Activated T-helper 1 cell treated with anti-CD3 and anti-CD28 coated beads, Interleukin-12 subunit alpha, Interleukin-12 subunit beta, Interleukin-2, Interleukin-4 antibody, amounts not matched to agents 30 ng/mL and 10 ng/mL and 1 ng/mL, durations not matched to agents 14 hours and 24 hours and 36 hours (primary cell): ENCODE results near the gene KCNK15. TPM values are rescaled to one million over a fixed set of nuclear protein-coding genes. Genes with fewer than 3 reads are reported as not detected.

Source experiments
- DNase-seq: peaks from one replicate; pipeline ENCODE4 v3.0.0; 2021; ENCODE audit warnings: low spot score
- H3K27ac Mint-ChIP-seq: one replicate; pipeline ENCODE4 v1.8.0; 2021; ENCODE audit warnings: mild to moderate bottlenecking, mixed read lengths
- H3K27me3 Mint-ChIP-seq: one replicate; pipeline ENCODE4 v1.8.0; 2022; ENCODE audit warnings: mild to moderate bottlenecking, moderate library complexity, mixed read lengths; ENCODE audit not compliant: insufficient read depth
- H3K36me3 Mint-ChIP-seq: one replicate; pipeline ENCODE4 v1.8.0; 2021; ENCODE audit warnings: low read depth, mixed read lengths
- H3K4me1 Mint-ChIP-seq: one replicate; pipeline ENCODE4 v1.8.0; 2021; ENCODE audit warnings: low read depth, mixed read lengths
- H3K4me3 Mint-ChIP-seq: one replicate; pipeline ENCODE4 v1.8.0; 2021; ENCODE audit warnings: mild to moderate bottlenecking, moderate library complexity, mixed read lengths
- H3K9me3 Mint-ChIP-seq: one replicate; pipeline ENCODE4 v1.8.0; 2021; ENCODE audit warnings: mixed read lengths
- intact Hi-C: fragments of 100-400 bp; cut with micrococcal nuclease; formaldehyde crosslinking; loops from one replicate; pipeline ENCODE4 v1.15.1; 2024
- total RNA-seq: library from RNA; stranded (reverse); gene quantifications from 2 replicates; pipeline ENCODE4 v1.2.3, GENCODE V29; 2022

The KCNK15 gene
- total RNA-seq, 1 donor from 2014 or later: 1.1 TPM

DNA sequence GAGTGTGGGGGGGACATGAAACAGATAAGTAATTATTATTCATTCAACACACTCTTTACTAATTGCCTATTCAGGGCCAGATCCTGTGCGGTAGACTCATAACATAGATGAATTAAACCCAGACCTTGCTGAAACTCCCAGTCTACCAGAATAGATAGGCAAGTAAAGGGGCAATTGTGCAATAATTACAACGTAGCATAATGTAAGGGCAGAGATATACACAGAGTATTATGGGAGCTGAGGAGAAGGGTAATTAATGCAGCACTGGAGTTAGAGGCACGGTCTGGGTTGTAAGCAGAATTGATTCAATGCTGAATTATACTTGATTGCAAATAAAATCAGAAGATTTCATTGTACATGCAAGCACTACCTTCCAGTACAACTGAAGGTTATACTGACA is 35.5 kb downstream of the KCNK15 start:
- no peak overlapping the region for H3K4me3 Mint-ChIP-seq
- no peak for DNase-seq
- H3K36me3 Mint-ChIP-seq: no peaks in the 10 kb centered on the region
- H3K27me3 Mint-ChIP-seq: peaks cover 7% of the 10 kb centered on the region
- H3K9me3 Mint-ChIP-seq: no peaks in the 10 kb centered on the region
- H3K27ac Mint-ChIP-seq: no peak overlapping the region
- intact Hi-C loops: no loop called here
- H3K4me1 Mint-ChIP-seq: no peaks in the 10 kb centered on the region

DNA sequence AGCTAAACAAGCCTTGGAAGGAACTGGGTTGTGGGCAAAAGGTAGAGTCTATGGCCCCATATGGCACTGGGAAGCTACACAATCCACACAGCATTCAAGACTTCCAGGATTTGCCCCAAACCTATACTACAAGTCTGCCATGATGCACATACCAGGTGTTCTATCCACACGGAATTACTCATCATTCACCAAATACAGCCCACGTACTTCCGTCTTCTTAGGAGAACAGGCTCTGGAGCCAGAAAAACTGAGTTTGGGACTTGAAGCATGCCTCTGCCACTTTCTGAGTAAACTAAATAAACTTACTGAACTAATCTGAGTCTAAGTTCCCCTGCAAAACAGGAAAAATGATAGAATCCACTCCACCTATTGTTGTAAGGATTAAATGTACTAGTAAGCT is 36.1 kb downstream of the KCNK15 start:
- H3K27me3 Mint-ChIP-seq: peaks cover 11% of the 10 kb centered on the region
- DNase-seq: no peak
- no peaks in the 10 kb centered on the region for H3K36me3 Mint-ChIP-seq
- H3K27ac Mint-ChIP-seq: no peak overlapping the region
- intact Hi-C loops: no loop called here
- no peaks in the 10 kb centered on the region for H3K4me1 Mint-ChIP-seq
- no peak overlapping the region for H3K4me3 Mint-ChIP-seq
- no peaks in the 10 kb centered on the region for H3K9me3 Mint-ChIP-seq

DNA sequence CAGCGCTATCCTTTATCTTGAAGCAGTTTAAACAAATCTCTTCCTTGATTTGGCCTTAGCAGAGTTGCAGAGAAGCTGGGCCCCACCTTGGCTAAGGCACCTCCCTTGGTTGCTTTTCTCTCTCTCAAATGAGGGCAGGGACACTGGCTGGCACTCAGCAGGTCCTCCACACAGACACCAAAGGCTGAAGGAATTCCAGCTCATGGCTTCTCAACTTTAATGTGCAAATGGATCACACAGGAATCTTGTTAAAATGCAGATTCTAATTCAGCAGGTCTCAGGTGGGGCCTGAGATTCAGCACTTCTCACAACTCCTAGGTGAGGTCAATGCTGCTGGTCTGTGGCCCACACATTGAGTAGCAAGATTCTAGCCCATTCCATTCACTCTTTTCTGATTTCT is 39.0 kb downstream of the KCNK15 start:
- no peak for DNase-seq
- no peak overlapping the region for H3K27ac Mint-ChIP-seq
- no peak overlapping the region for H3K4me3 Mint-ChIP-seq
- H3K27me3 Mint-ChIP-seq: peaks cover 24% of the 10 kb centered on the region
- no peaks in the 10 kb centered on the region for H3K4me1 Mint-ChIP-seq
- no peaks in the 10 kb centered on the region for H3K9me3 Mint-ChIP-seq
- H3K36me3 Mint-ChIP-seq: no peaks in the 10 kb centered on the region
- intact Hi-C loops: no loop called here

DNA sequence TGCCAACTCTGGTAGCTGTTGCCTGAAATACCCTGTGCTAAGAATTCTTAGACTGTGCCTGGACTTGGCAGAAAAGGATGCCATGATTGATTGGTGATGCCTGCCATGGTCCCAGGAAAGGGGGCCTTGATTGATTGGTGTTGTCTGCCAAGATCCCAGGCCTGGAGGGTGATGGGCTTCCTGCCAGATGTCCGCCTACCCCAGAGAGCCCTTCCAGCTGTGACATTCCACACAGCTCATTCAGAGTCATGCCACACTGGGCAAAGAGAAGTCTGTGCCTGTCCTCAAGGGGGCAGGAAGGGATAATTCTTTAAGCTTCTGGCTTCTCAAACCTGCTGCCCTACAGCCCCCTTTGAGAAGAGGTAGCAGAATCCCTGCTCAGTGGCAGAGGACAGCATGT is 40.1 kb downstream of the KCNK15 start:
- no peak for DNase-seq
- no peaks in the 10 kb centered on the region for H3K4me1 Mint-ChIP-seq
- H3K4me3 Mint-ChIP-seq: no peak overlapping the region
- H3K27me3 Mint-ChIP-seq: peaks cover 22% of the 10 kb centered on the region
- H3K9me3 Mint-ChIP-seq: no peaks in the 10 kb centered on the region
- no peak overlapping the region for H3K27ac Mint-ChIP-seq
- intact Hi-C loops: no loop called here
- H3K36me3 Mint-ChIP-seq: no peaks in the 10 kb centered on the region

DNA sequence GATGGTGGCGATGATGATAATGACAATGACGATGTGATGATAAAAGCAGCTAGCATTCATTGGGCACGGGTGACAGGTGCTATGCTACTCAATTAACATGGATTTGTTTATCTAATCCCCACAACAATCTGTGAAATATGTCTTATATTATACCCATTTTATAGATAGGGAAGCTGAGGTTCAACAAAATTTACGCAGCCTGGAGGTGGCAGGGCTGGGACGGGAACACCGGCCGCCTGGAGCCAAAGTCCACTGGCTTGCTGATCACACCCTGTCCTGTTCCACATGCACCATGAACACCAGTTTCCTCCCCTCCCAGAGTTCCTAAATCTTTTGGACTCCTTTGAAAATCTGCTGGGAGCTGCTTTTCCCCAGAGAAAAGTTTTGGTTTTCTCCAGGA is 41.6 kb downstream of the KCNK15 start:
- no peak for DNase-seq
- no peak overlapping the region for H3K4me3 Mint-ChIP-seq
- H3K4me1 Mint-ChIP-seq: no peaks in the 10 kb centered on the region
- no peak overlapping the region for H3K27ac Mint-ChIP-seq
- H3K27me3 Mint-ChIP-seq: peaks cover 20% of the 10 kb centered on the region
- intact Hi-C loops: no loop called here
- H3K9me3 Mint-ChIP-seq: no peaks in the 10 kb centered on the region
- no peaks in the 10 kb centered on the region for H3K36me3 Mint-ChIP-seq

DNA sequence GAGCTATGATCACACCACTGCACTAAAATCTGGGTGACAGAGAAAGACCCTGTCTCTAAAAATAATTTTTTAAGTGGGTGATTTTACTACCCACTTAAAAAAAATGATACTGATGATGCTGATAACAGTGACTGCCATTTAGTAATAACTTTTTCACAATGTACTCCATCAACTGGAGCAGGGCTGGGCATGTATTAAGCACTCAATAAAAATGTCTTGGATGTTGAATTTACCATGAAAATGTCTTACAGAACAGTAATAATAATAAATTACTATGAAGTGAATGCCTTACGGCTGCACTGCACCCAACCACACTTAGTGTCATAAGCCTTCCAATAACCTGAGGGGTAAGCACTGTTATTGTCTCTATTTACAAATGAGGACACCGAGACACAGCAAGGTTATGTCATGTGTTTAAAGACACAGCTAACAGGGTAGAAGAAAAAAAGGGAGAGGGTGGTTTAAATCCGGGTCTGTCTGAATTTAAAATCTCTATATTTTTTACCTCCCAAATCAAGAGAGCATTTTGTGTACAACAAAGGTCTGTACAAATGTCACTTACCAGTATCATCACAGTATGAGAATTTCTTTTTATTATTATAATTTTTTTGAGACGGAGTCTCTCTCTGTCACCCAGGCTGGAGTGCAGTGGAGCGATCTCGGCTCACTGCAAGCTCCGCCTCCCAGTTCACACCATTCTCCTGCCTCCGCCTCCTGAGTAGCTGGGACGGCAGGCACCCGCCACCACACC is 43.2 kb downstream of the KCNK15 start:
- no peak for DNase-seq
- Mint-ChIP-seq H3K36me3 (no peaks in the 10 kb centered on the region), H3K9me3 (no peaks in the 10 kb centered on the region)

DNA sequence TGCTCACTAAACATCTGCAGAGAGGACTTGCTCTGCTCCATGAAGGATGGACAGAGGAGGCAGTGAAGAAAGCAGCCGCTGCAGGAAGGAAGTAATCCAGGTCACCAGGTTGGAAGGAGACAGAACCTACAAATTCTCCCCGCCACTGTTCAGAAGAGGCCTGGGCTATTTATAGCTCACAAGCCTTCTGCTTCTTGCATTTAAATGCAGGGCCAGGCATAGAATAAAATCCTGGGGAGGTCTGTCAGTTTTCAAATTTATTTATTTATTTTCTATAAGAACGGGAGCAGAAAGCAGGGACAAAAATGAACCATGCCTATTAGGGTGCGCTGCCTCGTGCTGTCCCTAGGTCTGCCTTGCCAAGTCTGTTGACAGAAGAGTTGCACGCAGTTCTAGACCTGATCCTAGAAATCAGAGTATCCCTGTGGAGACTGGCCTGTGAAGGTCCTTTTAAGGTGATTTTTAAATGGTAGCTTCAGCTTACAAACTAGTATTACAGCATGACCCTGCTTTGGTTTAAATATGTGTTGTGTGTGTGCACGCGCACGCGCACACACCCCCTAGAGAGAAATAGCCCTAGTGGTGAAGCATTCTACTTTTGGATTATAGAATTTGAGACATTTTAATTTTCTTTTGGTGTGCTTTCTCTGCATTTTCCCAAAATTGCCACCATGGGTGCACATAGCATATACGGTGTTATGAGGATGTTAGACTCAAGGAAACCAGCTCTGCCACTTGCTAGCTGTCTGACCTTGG is 45.2 kb downstream of the KCNK15 start:
- Mint-ChIP-seq H3K4me3 (no peak overlapping the region), H3K9me3 (no peaks in the 10 kb centered on the region), H3K4me1 (no peaks in the 10 kb centered on the region), H3K27me3 (peaks cover 20% of the 10 kb centered on the region), H3K27ac (no peak overlapping the region), H3K36me3 (no peaks in the 10 kb centered on the region)
- intact Hi-C loops: no loop called here
- DNase-seq: no peak

More for the DNA sequence above, 43.2 kb downstream of the KCNK15 start:
- H3K27me3 Mint-ChIP-seq: peaks cover 20% of the 10 kb centered on the region
- intact Hi-C loops: no loop called here
- no peaks in the 10 kb centered on the region for H3K4me1 Mint-ChIP-seq
- no peak overlapping the region for H3K27ac Mint-ChIP-seq
- no peak overlapping the region for H3K4me3 Mint-ChIP-seq

DNA sequence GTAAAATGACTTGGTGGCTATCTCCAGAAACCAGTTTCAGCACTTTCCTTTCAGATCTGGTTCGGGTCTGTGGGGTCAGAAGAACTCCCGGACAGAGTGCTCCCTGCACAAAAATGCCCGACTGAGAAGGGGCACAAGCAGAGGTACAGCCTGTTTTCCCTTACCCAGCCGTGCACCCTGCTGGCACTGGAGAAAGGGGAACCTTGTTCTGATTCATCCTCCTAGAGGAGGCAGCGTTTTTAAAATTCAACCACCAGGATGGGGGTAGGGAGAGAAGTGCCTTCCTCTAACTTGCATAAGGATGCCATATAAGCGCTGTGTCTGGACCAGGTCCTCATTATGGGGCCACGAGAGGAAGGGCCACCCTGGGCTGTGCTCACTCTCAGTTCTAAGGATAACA is 47.1 kb downstream of the KCNK15 start:
- peaks cover 6% of the 10 kb centered on the region for H3K27me3 Mint-ChIP-seq
- intact Hi-C loops: no loop called here

DNA sequence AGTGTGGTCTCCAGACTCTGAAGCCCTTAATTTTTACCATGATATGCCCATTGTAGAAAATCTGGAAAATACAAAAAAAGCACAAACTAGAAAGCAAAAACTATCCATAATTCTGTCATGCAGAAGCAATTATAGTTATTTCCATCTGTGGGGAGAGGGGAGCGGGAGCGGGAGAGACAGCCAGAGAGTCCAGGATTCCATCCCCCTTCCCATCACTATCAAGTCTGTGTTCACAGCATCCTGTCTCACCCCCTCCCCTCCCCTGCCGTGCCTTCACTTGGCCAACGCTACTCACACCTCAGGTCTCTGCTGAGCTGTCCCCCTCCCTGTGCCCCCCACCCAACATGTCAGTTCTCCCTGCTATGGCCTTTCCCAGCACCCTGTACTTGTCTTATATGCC is 50.2 kb downstream of the KCNK15 start:
- intact Hi-C loops: no loop called here
- H3K36me3 Mint-ChIP-seq: no peaks in the 10 kb centered on the region
- no peaks in the 10 kb centered on the region for H3K4me1 Mint-ChIP-seq
- no peak for DNase-seq
- no peak overlapping the region for H3K27ac Mint-ChIP-seq
- H3K4me3 Mint-ChIP-seq: no peak overlapping the region
- H3K27me3 Mint-ChIP-seq: peaks cover 7% of the 10 kb centered on the region
- no peaks in the 10 kb centered on the region for H3K9me3 Mint-ChIP-seq

More for the DNA sequence above, 47.1 kb downstream of the KCNK15 start:
- Mint-ChIP-seq H3K36me3 (no peaks in the 10 kb centered on the region), H3K4me3 (no peak overlapping the region), H3K4me1 (no peaks in the 10 kb centered on the region), H3K9me3 (no peaks in the 10 kb centered on the region), H3K27ac (no peak overlapping the region)
- no peak for DNase-seq

GRCh38 chr20:44796311-44796710 is 50.6 kb downstream of the KCNK15 start:
- Mint-ChIP-seq H3K4me1 (no peaks in the 10 kb centered on the region), H3K4me3 (no peak overlapping the region)

DNA sequence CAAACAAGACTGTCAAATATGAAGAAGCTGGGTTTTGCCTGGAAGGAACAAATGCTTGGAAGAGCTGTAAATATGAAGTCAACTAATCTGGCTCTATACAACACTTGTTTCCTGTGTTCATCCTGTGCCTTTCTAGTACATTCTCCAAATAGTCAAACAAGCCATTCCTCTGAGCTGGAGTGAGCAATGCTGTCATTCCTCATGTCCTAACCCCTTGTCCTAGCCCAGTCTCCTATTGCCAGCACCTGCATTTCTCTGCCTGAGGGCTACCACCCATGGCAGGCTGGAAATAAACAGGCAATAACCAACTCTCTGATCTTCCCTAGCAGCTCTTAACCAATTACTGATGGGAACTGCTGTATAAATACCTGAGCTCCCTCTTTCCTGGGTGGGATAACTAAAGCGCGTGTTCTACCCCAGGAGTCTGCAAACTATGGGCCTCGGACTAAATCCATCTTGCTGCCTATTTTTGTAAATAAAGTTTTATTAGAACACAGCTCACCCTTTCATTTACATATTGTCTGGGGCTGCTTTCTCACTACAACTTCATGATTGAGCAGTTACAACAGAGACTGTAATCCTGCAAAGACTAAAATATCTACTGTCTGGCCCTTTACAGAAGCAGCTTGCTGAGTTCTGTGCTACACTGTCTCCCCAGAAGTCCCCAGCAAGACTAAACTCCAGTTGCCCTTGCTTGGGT is 51.2 kb downstream of the KCNK15 start:
- no peak overlapping the region for H3K27ac Mint-ChIP-seq
- peaks cover 10% of the 10 kb centered on the region for H3K27me3 Mint-ChIP-seq
- no peak for DNase-seq
- H3K9me3 Mint-ChIP-seq: no peaks in the 10 kb centered on the region
- no peaks in the 10 kb centered on the region for H3K36me3 Mint-ChIP-seq
- intact Hi-C loops: no loop called here
- H3K4me3 Mint-ChIP-seq: no peak overlapping the region
- H3K4me1 Mint-ChIP-seq: no peaks in the 10 kb centered on the region

More at GRCh38 chr20:44796311-44796710, 50.6 kb downstream of the KCNK15 start:
- Mint-ChIP-seq H3K27me3 (peaks cover 8% of the 10 kb centered on the region), H3K9me3 (no peaks in the 10 kb centered on the region), H3K36me3 (no peaks in the 10 kb centered on the region), H3K27ac (no peak overlapping the region)
- no peak for DNase-seq
- intact Hi-C loops: no loop called here

GRCh38 chr20:44799691-44800090 is 54.0 kb downstream of the KCNK15 start:
- intact Hi-C loops: loop anchor here (5.0 kb wide), 1 partner anchor 68 kb away; no protein-coding TSS in a partner anchor

More at GRCh38 chr20:44799691-44800090, 54.0 kb downstream of the KCNK15 start:
- no peaks in the 10 kb centered on the region for H3K36me3 Mint-ChIP-seq
- H3K4me1 Mint-ChIP-seq: no peaks in the 10 kb centered on the region
- H3K9me3 Mint-ChIP-seq: no peaks in the 10 kb centered on the region
- H3K4me3 Mint-ChIP-seq: no peak overlapping the region
- H3K27ac Mint-ChIP-seq: no peak overlapping the region
- no peak for DNase-seq
- peaks cover 16% of the 10 kb centered on the region for H3K27me3 Mint-ChIP-seq
